ENCODE measurements around the gene ELK4. TPM values are rescaled to one million over a fixed set of nuclear protein-coding genes. Genes with fewer than 3 reads are reported as not detected.

ELK4 gene
- total and polyA plus RNA-seq, 2 of the 13 experiments (the other 11 are each of a cell fraction or from before 2014, with no cell fraction given) = 8.3 to 13.1 TPM

DNA sequence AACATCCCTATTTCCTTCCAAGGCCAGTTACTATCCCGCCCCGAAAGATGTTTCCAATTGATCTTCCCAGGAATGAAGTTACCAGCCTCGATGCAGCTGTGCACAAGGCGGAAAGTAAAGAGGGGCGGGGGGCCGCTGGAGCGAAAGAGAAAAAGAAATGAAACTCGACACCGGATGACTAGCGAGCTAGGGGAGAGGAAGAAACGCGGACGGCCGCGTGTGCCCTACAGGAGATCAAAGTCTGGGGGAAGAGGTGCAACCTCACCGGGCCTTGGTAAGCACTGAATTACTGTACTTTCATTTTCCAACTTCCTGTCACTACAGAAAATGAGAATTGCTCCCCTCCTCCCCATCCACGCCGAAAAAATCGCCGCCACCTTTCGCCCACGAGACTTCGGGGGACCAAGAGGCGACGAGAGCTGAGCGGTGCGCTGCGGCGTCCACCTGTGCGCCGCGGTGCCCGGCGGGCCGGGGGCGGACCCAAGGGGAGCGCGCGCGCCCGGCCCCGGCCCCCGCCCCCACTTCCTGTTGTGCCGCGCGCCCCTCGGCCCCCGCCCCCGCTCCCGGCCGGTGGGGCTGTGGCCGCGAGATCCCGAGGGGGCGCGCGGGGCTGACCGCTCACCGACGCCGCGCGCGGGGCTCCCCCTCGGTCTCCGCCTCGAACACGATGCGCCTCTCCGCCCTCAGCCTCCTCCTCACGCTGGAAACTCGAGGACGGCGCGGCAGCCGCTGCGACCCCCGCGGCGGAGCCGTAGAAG lies 622 bp downstream of the ELK4 start (continued):
- TF ChIP-seq SPEN (CRISPR knock-in tag; IDR thresholded peaks at IDR 0.05; ENCODE audit: low read depth) (no peak), ZNF530 (CRISPR knock-in tag; IDR thresholded peaks at IDR 0.05; ENCODE audit: low read depth) (no peak), ZNF883 (CRISPR knock-in tag; IDR thresholded peaks at IDR 0.05; ENCODE audit: not compliant biosample characterization) (no peak), KDM5A (IDR thresholded peaks at IDR 0.05; ENCODE audit: borderline replicate concordance, low read length) (peak; percentile 63; the same call in 1 of the 2 replicates), KLF11 (CRISPR knock-in tag; IDR thresholded peaks at IDR 0.05) (no peak), ZFP62 (CRISPR knock-in tag; IDR thresholded peaks at IDR 0.05) (no peak), ZNF274 (CRISPR knock-in tag; IDR thresholded peaks at IDR 0.05) (no peak), ZSCAN20 (CRISPR knock-in tag; IDR thresholded peaks at IDR 0.05; ENCODE audit: borderline replicate concordance) (no peak), MYC (CRISPR knock-in tag; IDR thresholded peaks at IDR 0.05; ENCODE audit: borderline replicate concordance) (peak; percentile 91), FOXO1 (CRISPR knock-in tag; IDR thresholded peaks at IDR 0.05) (no peak), FOXM1 (CRISPR knock-in tag; IDR thresholded peaks at IDR 0.05) (no peak), SCMH1 (CRISPR knock-in tag; IDR thresholded peaks at IDR 0.05; ENCODE audit: borderline replicate concordance) (no peak), ZNF317 (CRISPR knock-in tag; IDR thresholded peaks at IDR 0.05) (no peak; the same call in 1 of the 2 replicates), ZFP36L1 (CRISPR knock-in tag; IDR thresholded peaks at IDR 0.05) (peak; percentile 64; the same call in 1 of the 2 replicates), MTF1 (CRISPR knock-in tag; IDR thresholded peaks at IDR 0.05) (no peak), POGZ (CRISPR knock-in tag; IDR thresholded peaks at IDR 0.05) (peak; percentile 17; the same call in 1 of the 2 replicates), MXD3 (CRISPR knock-in tag; IDR thresholded peaks at IDR 0.05) (no peak), ZNF431 (CRISPR knock-in tag; IDR thresholded peaks at IDR 0.05; ENCODE audit: borderline replicate concordance, low read depth) (no peak)
- TF ChIP-seq, protein P1, sequence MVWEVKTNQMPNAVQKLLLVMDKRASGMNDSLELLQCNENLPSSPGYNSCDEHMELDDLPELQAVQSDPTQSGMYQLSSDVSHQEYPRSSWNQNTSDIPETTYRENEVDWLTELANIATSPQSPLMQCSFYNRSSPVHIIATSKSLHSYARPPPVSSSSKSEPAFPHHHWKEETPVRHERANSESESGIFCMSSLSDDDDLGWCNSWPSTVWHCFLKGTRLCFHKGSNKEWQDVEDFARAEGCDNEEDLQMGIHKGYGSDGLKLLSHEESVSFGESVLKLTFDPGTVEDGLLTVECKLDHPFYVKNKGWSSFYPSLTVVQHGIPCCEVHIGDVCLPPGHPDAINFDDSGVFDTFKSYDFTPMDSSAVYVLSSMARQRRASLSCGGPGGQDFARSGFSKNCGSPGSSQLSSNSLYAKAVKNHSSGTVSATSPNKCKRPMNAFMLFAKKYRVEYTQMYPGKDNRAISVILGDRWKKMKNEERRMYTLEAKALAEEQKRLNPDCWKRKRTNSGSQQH (CRISPR knock-in tag; IDR thresholded peaks at IDR 0.05; ENCODE audit: low read depth) = no peak; the same call in 1 of the 2 replicates
- TF ChIP-seq, protein P2, sequence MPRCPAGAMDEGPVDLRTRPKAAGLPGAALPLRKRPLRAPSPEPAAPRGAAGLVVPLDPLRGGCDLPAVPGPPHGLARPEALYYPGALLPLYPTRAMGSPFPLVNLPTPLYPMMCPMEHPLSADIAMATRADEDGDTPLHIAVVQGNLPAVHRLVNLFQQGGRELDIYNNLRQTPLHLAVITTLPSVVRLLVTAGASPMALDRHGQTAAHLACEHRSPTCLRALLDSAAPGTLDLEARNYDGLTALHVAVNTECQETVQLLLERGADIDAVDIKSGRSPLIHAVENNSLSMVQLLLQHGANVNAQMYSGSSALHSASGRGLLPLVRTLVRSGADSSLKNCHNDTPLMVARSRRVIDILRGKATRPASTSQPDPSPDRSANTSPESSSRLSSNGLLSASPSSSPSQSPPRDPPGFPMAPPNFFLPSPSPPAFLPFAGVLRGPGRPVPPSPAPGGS (CRISPR knock-in tag; IDR thresholded peaks at IDR 0.05) = no peak
- TF ChIP-seq, protein P3, sequence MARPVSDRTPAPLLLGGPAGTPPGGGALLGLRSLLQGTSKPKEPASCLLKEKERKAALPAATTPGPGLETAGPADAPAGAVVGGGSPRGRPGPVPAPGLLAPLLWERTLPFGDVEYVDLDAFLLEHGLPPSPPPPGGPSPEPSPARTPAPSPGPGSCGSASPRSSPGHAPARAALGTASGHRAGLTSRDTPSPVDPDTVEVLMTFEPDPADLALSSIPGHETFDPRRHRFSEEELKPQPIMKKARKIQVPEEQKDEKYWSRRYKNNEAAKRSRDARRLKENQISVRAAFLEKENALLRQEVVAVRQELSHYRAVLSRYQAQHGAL (CRISPR knock-in tag; IDR thresholded peaks at IDR 0.05; ENCODE audit: not compliant biosample characterization) = no peak
- TF ChIP-seq, protein P4, sequence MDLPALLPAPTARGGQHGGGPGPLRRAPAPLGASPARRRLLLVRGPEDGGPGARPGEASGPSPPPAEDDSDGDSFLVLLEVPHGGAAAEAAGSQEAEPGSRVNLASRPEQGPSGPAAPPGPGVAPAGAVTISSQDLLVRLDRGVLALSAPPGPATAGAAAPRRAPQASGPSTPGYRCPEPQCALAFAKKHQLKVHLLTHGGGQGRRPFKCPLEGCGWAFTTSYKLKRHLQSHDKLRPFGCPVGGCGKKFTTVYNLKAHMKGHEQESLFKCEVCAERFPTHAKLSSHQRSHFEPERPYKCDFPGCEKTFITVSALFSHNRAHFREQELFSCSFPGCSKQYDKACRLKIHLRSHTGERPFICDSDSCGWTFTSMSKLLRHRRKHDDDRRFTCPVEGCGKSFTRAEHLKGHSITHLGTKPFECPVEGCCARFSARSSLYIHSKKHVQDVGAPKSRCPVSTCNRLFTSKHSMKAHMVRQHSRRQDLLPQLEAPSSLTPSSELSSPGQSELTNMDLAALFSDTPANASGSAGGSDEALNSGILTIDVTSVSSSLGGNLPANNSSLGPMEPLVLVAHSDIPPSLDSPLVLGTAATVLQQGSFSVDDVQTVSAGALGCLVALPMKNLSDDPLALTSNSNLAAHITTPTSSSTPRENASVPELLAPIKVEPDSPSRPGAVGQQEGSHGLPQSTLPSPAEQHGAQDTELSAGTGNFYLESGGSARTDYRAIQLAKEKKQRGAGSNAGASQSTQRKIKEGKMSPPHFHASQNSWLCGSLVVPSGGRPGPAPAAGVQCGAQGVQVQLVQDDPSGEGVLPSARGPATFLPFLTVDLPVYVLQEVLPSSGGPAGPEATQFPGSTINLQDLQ (CRISPR knock-in tag; IDR thresholded peaks at IDR 0.05) = no peak
